Effector memory CD8-positive, alpha-beta T cell (primary cell): ENCODE results near the gene ZNF821.

Source experiments
- ATAC-seq: fragments of 150-1000 bp; cut with Tn5 transposase; replicated peaks from 2 replicates; pipeline ENCODE4 v1.10.0; 2021; ENCODE audit warnings: mild to moderate bottlenecking, moderate library complexity
- DNase-seq, 3 experiments: peaks; one replicate each; pipeline ENCODE4 v3.0.0; 2021
- H3K27ac Mint-ChIP-seq, 2 donors: one replicate each; pipeline ENCODE4 v1.8.0; 2022; ENCODE audit warnings: mild to moderate bottlenecking in 2 of 2, mixed read lengths in 2 of 2, moderate library complexity in 2 of 2
- H3K27me3 Mint-ChIP-seq, 2 donors: one replicate each; pipeline ENCODE4 v1.8.0; 2022; ENCODE audit warnings: mixed read lengths in 2 of 2
- H3K36me3 Mint-ChIP-seq: one replicate; pipeline ENCODE4 v1.8.0; 2022; ENCODE audit warnings: mild to moderate bottlenecking, moderate library complexity, mixed read lengths; ENCODE audit not compliant: insufficient read depth
- H3K4me1 Mint-ChIP-seq, 2 donors: one replicate each; pipeline ENCODE4 v1.8.0; 2022; ENCODE audit warnings: low read depth in 2 of 2, mixed read lengths in 2 of 2
- H3K4me3 Mint-ChIP-seq, 2 donors: one replicate each; pipeline ENCODE4 v1.8.0; 2022; ENCODE audit warnings: mild to moderate bottlenecking in 2 of 2, mixed read lengths in 2 of 2, moderate library complexity in 2 of 2
- H3K9me3 Mint-ChIP-seq, 2 donors: one replicate each; pipeline ENCODE4 v1.8.0; 2022; ENCODE audit warnings: mixed read lengths in 2 of 2
- total RNA-seq, 9 experiments: gene quantifications; one replicate each; lab custom pipeline; 2026; lab: John Stamatoyannopoulos, UW

ZNF821 gene
- total RNA-seq = 2.7 to 19.5 (median 11.7) reads per million in 9 experiments

- DNase-seq (peak; percentile 75 to 83 (median 81)), ATAC-seq (peak; percentile 69)
- Mint-ChIP-seq H3K36me3 (peaks cover 30% of the 10 kb centered on the region), H3K4me1 (peaks cover 34 to 49% of the 10 kb centered on the region in 2 donors), H3K9me3 (no peaks in the 10 kb centered on the region), H3K4me3 (peak within 1 kb of the TSS; percentile 98 to 99), H3K27me3 (no peaks in the 10 kb centered on the region), H3K27ac (peak within 1 kb of the TSS; percentile 98 to 99)
Measured at GRCh38 chr16:71883849-71884638, at the start of gene ZNF821. Gene ZNF821 (minus strand): TSS chr16:71884182. CDS start chr16:71879946, 4,236 bp downstream.

GRCh38 chr16:71933017-71933416, 49.0 kb upstream of the ZNF821 start:
- Mint-ChIP-seq H3K36me3 (peaks cover 52% of the 10 kb centered on the region), H3K4me1 (peaks cover 5 to 6% of the 10 kb centered on the region in 2 donors), H3K27ac (no peak overlapping the region), H3K27me3 (no peaks in the 10 kb centered on the region), H3K4me3 (no peak overlapping the region), H3K9me3 (no peaks in the 10 kb centered on the region)
- DNase-seq = no peak
- ATAC-seq = no peak

GRCh38 chr16:71931599-71931998, 47.6 kb upstream of the ZNF821 start:
- DNase-seq (no peak), ATAC-seq (no peak)
- peaks cover 6 to 7% of the 10 kb centered on the region in 2 donors for H3K4me1 Mint-ChIP-seq
- peak overlapping the region; percentile 25 to 35 for H3K27ac Mint-ChIP-seq
- peaks cover 66% of the 10 kb centered on the region for H3K36me3 Mint-ChIP-seq
- H3K9me3 Mint-ChIP-seq = no peaks in the 10 kb centered on the region
- H3K27me3 Mint-ChIP-seq = no peaks in the 10 kb centered on the region
- no peak overlapping the region for H3K4me3 Mint-ChIP-seq

GRCh38 chr16:71931001-71931400, 47.0 kb upstream of the ZNF821 start:
- DNase-seq (no peak), ATAC-seq (no peak)
- H3K4me1 Mint-ChIP-seq = peaks cover 8% of the 10 kb centered on the region in 2 donors
- peak overlapping the region; percentile 25 to 35 for H3K27ac Mint-ChIP-seq
- peaks cover 70% of the 10 kb centered on the region for H3K36me3 Mint-ChIP-seq
- no peaks in the 10 kb centered on the region for H3K9me3 Mint-ChIP-seq
- no peak overlapping the region for H3K4me3 Mint-ChIP-seq
- no peaks in the 10 kb centered on the region for H3K27me3 Mint-ChIP-seq

- Mint-ChIP-seq H3K4me3 (no peak overlapping the region), H3K4me1 (peaks cover 7 to 8% of the 10 kb centered on the region in 2 donors), H3K27me3 (no peaks in the 10 kb centered on the region), H3K27ac (peak overlapping the region in 1 of 2 donors; percentile 56), H3K9me3 (no peaks in the 10 kb centered on the region), H3K36me3 (peaks cover 74% of the 10 kb centered on the region)
- DNase-seq = no peak
- ATAC-seq = no peak
Measured at GRCh38 chr16:71930013-71930563, 46.1 kb upstream of the ZNF821 start.

- no peak overlapping the region for H3K4me3 Mint-ChIP-seq
- H3K9me3 Mint-ChIP-seq = no peaks in the 10 kb centered on the region
- H3K27ac Mint-ChIP-seq = peak overlapping the region in 1 of 2 donors; percentile 20
- no peak for DNase-seq
- H3K27me3 Mint-ChIP-seq = no peaks in the 10 kb centered on the region
- no peak for ATAC-seq
- H3K36me3 Mint-ChIP-seq = peaks cover 84% of the 10 kb centered on the region
- H3K4me1 Mint-ChIP-seq = peaks cover 6 to 9% of the 10 kb centered on the region in 2 donors
Measured at GRCh38 chr16:71929048-71929447, 45.1 kb upstream of the ZNF821 start.

GRCh38 chr16:71927787-71928186, 43.8 kb upstream of the ZNF821 start:
- DNase-seq (no peak), ATAC-seq (no peak)
- Mint-ChIP-seq H3K27me3 (no peaks in the 10 kb centered on the region), H3K4me1 (peaks cover 6 to 13% of the 10 kb centered on the region in 2 donors), H3K9me3 (no peaks in the 10 kb centered on the region), H3K36me3 (peaks cover 92% of the 10 kb centered on the region), H3K4me3 (no peak overlapping the region), H3K27ac (peak overlapping the region; percentile 20 to 33)

GRCh38 chr16:71927383-71927782, 43.4 kb upstream of the ZNF821 start:
- peak; percentile 21 for ATAC-seq
- H3K9me3 Mint-ChIP-seq = no peaks in the 10 kb centered on the region
- H3K4me1 Mint-ChIP-seq = peaks cover 6 to 13% of the 10 kb centered on the region in 2 donors
- DNase-seq = no peak
- no peaks in the 10 kb centered on the region for H3K27me3 Mint-ChIP-seq
- no peak overlapping the region for H3K4me3 Mint-ChIP-seq
- peak overlapping the region in 1 of 2 donors; percentile 20 for H3K27ac Mint-ChIP-seq
- peaks cover 92% of the 10 kb centered on the region for H3K36me3 Mint-ChIP-seq

GRCh38 chr16:71924710-71925109, 40.7 kb upstream of the ZNF821 start:
- Mint-ChIP-seq H3K9me3 (no peaks in the 10 kb centered on the region), H3K36me3 (peaks cover 98% of the 10 kb centered on the region), H3K27ac (no peak overlapping the region), H3K4me1 (peaks cover 6 to 13% of the 10 kb centered on the region in 2 donors), H3K4me3 (no peak overlapping the region), H3K27me3 (no peaks in the 10 kb centered on the region)
- DNase-seq (no peak), ATAC-seq (no peak)

- H3K36me3 Mint-ChIP-seq = peaks cover 97% of the 10 kb centered on the region
- no peak overlapping the region for H3K27ac Mint-ChIP-seq
- no peaks in the 10 kb centered on the region for H3K27me3 Mint-ChIP-seq
Measured at GRCh38 chr16:71923941-71924690, 40.1 kb upstream of the ZNF821 start.

GRCh38 chr16:71920658-71921057, 36.7 kb upstream of the ZNF821 start:
- Mint-ChIP-seq H3K27me3 (no peaks in the 10 kb centered on the region), H3K4me3 (no peak overlapping the region), H3K4me1 (peaks cover 21 to 36% of the 10 kb centered on the region in 2 donors), H3K36me3 (peaks cover 96% of the 10 kb centered on the region), H3K27ac (peak overlapping the region in 1 of 2 donors; percentile 47), H3K9me3 (no peaks in the 10 kb centered on the region)
- no peak for DNase-seq
- no peak for ATAC-seq

More at GRCh38 chr16:71923941-71924690, 40.1 kb upstream of the ZNF821 start:
- ATAC-seq = no peak
- no peak for DNase-seq
- Mint-ChIP-seq H3K4me3 (no peak overlapping the region), H3K9me3 (no peaks in the 10 kb centered on the region), H3K4me1 (peaks cover 7 to 14% of the 10 kb centered on the region in 2 donors)

GRCh38 chr16:71919035-71919434, 35.1 kb upstream of the ZNF821 start:
- Mint-ChIP-seq H3K27me3 (no peaks in the 10 kb centered on the region), H3K36me3 (peaks cover 87% of the 10 kb centered on the region), H3K4me3 (no peak overlapping the region), H3K27ac (peak overlapping the region in 1 of 2 donors; percentile 74), H3K4me1 (peaks cover 29 to 47% of the 10 kb centered on the region in 2 donors), H3K9me3 (no peaks in the 10 kb centered on the region)
- no peak for DNase-seq
- ATAC-seq = no peak

- Mint-ChIP-seq H3K36me3 (peaks cover 76% of the 10 kb centered on the region), H3K4me3 (no peak overlapping the region), H3K27ac (peak overlapping the region; percentile 11 to 23), H3K4me1 (peaks cover 33 to 53% of the 10 kb centered on the region in 2 donors), H3K9me3 (no peaks in the 10 kb centered on the region), H3K27me3 (no peaks in the 10 kb centered on the region)
- DNase-seq (no peak), ATAC-seq (no peak)
Measured at GRCh38 chr16:71917900-71918299, 33.9 kb upstream of the ZNF821 start.
